Aortic smooth muscle cell (primary cell): ENCODE results near the gene ZNF708. TPM values are rescaled to one million over a fixed set of nuclear protein-coding genes. Genes with fewer than 3 reads are reported as not detected.

Experiments used
- total RNA-seq: library from RNA; depleted of rRNA; stranded (reverse); fragments of >200 nt; gene quantifications from 2 replicates; pipeline ENCODE4 v1.2.3, GENCODE V29; 2014

The ZNF708 gene
- 6.2 and 7.0 TPM in 2 replicates for total RNA-seq

GRCh38 chr19:21328885-21329605, at the start of gene ZNF708:
TSS of gene ZNF708 (minus strand) at chr19:21329410. CDS start at chr19:21329212, 198 bp downstream.

GRCh38 chr19:21358768-21359451, 29.7 kb upstream of the ZNF708 start, which contains the start of gene ZNF738:
TSS of gene ZNF738 (plus strand) at chr19:21359000. CDS start at chr19:21359141, 141 bp downstream.

Other genes starting within 250 kb of the ZNF708 start
- 4.1 and 4.9 TPM in 2 replicates for gene ZNF714, start 247.2 kb downstream of the ZNF708 start, total RNA-seq
- 2.8 and 4.9 TPM in 2 replicates for gene ZNF431, start 187.4 kb downstream of the ZNF708 start, total RNA-seq
- gene ZNF738, start 29.6 kb upstream of the ZNF708 start, total RNA-seq = 2.7 and 3.2 TPM in 2 replicates
- gene ZNF493, start 67.7 kb upstream of the ZNF708 start, total RNA-seq = 18.1 and 26.9 TPM in 2 replicates
- 5.3 and 5.9 TPM in 2 replicates for gene ZNF429, start 176.2 kb upstream of the ZNF708 start, total RNA-seq